HG02571 (cell line): ENCODE data around the gene GSTK1.
A peak's percentile ranks its signal among the peaks of the same experiment; 100 is the strongest.
"Not testable (repeated sequence)": the region's sequence is repeated elsewhere in the genome, so short reads cannot be mapped to it uniquely, and the experiment has no call there.

Source experiments
- ATAC-seq: cut with Tn5 transposase; IDR thresholded peaks from one replicate; pipeline ENCODE4 v1.9.1; 2021; ENCODE audit warnings: mild to moderate bottlenecking, moderate library complexity; ENCODE audit not compliant: unreplicated experiment

The GSTK1 gene

DNA sequence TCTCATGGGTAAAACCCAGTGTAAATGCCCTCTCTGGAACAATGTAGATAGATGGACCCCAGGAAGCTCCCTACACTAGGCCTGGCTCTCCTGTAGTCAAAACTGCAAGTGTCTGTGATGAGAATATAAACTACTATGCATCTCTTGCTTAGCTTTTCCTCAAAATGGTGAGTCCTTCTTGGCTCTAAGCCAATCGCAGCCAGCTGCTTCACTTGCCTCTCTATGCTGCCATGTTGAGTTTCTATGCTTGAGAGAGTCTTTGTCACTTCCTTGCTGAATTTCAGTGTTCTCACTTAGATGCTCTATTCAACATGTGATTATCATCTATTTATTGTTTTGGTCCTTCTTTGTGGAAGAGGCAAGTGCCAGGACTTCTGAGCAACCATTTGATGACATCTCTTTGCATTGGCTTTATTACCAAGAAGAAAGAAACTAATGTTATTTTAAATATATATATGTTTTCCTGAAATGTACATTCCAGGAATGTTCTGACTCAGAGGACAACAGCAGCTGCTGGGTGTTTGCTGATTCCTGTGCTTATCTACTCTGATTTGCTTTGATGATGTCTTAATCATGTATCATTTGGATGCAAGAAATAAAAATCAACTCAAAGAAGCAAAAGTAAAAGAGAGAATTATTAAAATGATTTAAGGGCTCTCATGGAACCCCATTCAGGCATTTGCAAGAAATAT is 24.8 kb upstream of the GSTK1 start:
- ATAC-seq, result no peak

DNA sequence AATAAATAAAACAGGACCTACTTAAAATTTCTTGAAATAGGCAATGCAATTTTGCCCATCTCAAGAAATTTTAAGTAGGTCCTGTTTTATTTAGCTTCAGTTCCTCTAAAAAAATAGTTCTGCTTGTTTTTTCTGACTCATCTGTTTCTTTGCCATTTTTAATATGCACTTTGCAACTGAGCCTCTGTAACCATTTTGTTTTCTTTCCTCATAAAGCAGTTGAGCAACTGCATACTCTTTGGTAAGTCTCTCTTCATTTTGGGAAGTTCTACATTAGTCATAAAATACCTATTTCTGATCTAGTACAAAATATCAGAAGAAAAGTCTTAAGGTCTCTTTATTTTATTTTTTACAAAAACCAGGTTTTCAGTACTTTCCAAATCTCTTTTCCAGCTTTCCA is 23.4 kb upstream of the GSTK1 start:
- ATAC-seq, result no peak

DNA sequence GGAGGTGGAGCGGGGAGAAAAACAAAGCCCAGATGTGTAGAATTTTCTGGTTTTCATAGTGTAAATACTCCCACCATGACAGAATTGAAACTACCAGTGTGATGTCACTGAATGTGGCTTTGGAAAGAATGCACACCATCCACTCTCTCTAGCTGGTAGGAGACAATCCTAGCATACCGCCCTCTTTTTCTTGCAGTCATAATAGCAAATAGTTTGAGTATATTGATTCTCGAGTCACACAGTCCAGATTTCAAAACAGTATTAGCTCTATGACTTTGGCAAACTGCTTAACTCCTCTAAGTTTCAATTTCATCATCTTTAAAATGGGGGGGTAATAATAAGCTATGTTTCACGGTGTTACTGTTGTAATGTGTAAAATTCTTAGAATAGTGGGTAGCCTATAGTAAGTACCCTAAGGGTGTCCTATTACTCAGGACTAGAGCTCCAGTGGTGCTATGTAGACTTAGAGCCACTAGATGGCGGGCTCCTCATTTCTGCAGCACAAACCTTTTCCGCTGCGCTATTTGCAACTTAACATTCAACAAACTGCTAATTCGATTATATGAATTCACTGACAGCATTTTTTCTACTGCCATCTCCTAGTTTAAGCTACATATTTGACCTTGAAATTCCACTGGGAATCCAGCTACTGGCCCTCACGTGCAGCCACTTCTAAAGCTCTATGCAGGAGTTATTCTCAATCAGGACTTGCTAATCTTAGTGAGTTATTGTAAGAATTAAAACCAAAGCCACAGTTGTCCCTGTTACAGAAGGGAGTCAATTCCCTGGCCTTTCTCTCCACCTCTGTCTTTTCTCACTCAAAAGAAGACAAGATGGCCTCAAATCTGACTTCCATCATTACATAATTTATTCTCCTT is 22.7 kb upstream of the GSTK1 start:
- peak; percentile 91 for ATAC-seq

DNA sequence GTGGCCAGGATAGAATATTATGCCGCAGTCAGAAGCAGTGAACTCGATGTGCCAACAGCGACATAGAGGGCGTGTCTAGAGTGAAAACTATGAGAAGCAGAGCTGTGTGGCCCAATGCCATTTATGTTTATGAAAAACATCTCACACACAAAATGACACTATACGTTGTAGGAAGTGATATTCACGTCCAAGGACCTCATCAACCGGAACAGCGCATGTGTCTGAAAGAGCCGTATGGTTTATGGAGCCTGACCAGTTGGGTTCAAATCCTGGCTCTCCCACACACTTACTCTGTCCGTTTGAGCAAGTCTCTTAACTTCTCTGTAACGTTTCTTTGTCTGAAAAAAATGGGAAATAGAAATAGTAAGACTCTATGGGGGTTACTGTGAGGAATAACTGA is 20.9 kb upstream of the GSTK1 start:
- no peak for ATAC-seq

DNA sequence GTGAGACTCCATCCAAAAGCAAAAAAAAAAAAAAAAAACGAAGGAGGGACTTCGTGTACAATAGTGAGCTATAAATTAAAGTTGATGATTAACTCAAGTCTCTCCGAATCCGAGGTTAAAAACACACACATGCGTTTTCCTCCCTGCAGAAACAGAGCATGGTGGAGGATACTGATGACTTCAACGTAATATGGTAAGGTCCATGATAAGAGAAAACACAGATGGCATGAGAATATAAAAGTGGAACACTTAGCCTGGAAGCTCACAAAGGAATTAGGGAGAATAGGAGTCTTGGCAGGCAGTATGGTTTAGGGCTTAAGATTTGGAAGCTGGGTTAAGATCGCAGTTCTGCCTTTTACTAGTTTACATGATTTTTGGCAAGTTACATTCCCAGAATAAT is 20.1 kb upstream of the GSTK1 start:
- ATAC-seq, result no peak

DNA sequence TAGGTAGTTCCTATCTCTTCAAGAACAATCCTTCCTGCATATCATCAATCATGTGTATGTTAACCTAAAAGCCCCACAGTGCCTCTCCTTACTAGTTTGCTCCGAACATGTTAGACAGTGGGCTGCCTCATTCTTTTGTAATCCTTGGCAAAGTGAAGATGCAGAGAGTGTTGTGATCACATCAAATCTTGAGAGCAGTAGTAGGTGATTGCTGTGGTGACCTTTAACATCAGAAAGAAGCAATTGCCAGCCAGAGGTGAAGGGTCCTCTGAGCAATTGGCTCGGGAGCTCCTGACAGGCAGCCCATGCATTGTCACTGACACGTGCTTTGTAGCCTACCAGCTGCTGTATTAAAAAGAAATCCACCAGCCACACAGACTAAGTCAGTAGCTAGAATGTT is 19.6 kb upstream of the GSTK1 start:
- ATAC-seq, result no peak

DNA sequence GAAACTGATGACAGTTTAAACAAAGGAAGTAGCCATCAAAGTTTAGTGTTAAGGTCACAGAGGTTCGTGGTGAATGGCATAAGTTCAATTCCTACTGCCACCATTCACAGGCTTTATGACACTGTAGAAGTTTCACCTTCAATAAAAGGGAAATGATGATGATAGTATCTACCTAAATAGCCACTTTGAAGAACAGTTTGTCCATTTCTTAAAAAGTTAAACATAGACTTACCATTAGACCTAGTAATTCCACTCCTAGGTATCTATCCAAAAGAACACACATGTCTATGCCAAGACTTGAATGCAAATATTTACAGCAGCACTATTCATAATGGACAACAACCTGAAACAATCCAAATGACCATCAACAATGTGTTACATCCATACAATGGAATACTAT is 18.9 kb upstream of the GSTK1 start:
- no peak for ATAC-seq

DNA sequence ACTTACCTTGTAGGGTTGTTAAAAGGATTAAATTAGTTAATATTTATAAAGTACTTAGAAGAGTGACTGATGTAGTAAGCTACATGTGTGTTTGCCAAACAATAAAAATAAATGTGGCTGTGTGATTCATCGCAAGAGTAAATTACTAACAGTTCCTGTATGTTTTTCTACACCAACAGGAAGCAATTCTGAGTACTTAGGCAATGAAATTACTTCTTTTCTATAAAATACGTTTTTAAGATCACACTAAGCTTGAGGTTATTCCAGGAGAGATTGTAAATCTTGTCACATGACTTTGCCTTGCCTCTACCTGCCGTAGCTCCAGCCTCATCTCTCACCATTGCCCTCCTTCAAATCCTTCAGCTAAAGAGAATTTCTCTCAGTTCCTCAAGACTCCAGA is 18.1 kb upstream of the GSTK1 start:
- ATAC-seq, result no peak

DNA sequence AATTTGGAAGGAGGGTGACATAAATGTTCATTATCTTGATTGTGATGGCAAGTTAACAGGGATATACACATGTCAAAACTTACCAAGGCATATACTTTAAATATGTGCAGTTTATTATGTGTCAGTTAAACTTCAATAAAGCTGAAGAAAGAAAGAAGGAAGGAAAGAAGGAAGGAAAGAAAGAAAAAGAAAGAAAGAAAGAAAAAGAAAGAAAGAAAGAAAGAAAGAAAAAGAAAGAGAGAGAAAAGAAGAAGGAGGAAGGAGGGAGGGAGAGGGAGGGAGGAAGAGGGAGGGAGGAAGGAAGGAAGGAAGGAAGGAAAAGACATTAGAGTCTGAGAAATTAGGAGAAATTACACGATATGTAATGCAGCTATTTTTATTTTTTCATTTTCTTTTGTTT is 15.9 kb upstream of the GSTK1 start:
- ATAC-seq, result no peak

DNA sequence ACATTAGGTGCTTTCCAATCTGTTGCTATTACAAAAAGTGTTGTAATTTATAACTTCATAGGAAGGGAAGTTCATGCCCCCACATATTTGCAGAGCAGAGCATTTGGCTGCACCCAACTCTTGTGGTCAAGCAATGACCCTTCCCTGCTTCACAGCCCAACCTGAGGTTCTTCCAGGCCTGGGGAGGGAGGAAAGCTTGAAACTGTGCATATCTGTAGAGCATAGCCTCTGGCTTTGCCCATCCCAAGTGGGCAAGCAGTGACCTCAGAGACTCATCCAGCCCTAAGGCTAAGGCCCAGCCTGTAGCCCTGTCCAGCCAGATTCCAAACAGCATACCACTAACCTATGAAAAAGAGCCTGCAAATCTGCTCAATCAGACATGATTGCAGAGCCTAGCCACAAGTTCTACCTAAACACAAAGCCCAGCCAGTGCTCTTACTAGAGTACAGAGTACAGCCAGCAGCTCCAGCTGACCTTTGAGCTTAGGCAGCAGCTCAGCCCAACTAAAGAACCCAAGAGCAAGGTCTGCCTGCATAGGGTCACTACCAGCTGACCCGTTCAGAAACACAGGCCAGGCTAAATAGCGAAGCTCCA is 14.4 kb upstream of the GSTK1 start:
- no peak for ATAC-seq

DNA sequence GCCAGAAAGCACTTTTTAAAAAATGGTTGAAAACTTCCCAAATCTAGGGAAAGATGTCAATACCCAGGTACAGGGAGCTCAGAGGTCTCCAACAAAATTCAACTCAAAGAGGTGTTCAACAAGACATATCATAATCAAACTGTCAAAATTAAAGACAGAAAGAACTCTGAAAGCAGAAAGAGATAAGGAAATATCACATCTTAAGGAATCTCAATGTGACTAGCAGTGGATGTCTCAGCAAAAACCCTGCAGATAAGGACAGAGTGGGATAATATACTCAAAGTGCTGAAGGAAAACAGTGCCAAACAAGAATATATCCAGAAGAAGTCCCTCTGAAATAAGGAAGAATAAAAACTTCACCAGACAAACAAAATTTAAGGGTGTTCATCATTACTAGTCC is 13.0 kb upstream of the GSTK1 start:
- no peak for ATAC-seq

DNA sequence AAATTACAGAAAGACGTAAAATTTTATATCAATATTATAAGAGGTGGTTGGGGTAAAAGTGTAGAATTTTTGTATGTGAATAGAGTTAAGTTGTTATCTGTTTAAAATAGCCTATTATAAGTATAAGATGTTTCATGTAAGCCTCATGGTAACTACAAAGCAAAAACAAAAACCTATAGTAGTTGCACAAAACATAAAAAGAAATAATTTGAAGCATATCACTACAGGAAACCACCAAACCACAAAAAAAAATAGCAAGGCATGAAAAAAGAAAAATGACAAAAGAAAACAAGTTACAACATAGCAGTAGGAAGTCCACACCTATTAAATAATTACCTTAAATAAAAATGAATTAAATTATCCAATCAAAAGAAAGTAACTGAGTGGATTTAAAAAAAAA is 12.4 kb upstream of the GSTK1 start:
- no peak for ATAC-seq

DNA sequence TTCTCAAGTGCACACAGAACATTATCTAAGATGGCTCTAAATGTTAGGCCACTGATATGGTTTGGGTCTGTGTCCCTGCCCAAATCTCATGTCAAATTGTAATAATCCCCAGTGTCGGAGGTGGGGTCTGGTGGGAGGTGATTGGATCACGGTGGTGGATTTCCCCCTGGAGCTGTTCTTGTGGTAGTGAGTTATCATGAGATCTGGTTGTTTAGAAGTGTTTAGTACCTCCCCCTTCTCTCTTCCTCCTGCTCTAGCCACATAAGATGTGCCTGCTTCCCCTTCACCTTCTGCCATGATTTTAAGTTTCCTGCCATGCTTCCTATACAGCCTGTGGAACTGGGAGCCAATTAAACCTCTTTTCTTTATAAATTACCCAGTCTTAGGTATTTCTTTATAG is 11.2 kb upstream of the GSTK1 start:
- no peak for ATAC-seq

DNA sequence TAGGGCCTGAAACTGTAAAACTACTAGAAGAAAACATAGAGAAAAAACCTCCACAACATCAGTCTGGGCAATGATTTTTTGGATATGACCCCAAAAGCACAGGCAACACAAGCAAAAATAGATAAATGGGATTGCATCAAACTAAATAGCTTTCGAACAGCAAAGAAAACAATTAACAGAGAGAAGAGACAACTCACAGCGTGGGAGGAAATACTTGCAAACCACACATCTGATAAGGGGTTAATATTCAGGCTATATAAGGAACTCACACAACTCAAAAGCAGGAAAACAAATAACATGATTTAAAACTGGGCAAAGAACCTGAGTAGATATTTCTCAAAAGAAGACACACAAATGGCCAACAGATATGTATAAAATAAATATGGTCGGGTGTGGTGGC is 7.7 kb upstream of the GSTK1 start:
- ATAC-seq, result no peak

DNA sequence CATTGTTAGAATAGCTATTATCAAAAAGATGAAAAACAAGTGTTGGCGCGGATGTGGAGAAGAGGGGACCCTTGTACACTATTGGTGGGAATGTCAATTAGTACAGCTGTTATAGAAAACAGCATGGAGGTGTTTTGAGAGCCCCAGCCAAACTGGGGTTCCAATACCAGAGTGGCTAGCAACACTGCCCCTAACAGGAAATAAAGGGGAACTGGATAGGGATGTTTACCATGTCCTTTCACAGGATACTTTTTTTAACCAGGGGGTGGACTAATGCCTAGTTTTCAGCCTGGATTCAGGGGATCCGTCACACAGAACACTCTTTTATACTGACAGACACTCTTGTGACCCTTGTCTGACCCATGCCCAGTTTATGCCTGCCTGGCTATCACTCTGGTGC is 6.9 kb upstream of the GSTK1 start:
- no peak for ATAC-seq

DNA sequence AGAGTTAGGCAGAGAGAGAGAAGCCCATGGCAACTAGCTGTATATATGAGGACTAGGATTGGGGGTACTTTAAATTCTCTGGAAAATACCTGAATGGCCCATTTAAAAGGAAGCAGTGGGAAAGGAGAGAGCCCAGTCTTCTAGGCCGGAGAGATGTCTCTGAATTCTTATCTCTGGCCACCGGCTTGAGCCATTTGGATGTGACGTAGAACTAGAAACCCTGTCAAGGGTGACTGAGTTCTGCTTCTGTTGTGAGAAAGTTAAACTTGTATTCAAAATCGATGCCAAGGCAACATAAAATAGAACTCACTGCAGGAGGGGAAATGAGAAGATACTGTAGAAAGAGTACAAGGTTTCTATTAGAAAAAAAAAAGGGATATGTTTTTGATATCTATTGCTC is 6.3 kb upstream of the GSTK1 start:
- peak; percentile 76 for ATAC-seq

DNA sequence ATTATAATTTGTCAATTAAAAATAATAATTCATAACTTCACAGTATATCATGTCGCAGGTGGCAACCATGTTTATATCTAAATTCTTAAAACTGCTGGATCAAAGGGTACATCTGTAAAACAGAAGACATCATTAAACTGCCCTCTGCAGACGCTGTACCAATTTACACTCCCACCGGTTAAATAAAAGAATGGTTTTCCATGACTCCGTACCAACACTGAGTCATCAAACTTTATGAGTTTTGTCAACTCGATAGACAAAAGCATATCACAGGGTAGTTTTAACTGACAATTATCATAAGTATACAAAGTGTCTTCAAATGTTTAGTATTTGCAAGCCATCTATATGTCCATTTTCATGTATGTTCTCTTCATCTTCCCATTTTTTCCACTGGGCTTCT is 5.7 kb upstream of the GSTK1 start:
- no peak for ATAC-seq

DNA sequence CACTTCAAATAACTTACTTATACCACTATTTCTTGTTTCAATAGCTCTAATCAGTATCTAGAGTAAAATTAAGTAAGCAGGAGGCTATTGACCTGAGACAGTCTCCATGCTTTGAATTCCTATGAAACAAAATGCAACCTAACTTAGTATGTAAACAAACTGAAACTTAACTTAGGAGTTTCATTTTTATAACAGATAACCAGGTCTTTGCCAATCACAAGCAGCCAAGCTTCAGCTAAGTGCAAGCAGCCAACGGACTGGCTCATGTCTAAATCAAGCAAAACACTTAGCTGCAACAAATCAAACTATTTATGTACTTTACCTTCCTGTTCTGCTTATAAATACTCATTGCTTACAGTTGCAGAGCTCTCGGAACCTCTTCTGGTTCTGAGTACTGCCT is 4.4 kb upstream of the GSTK1 start:
- peak; percentile 25 for ATAC-seq

DNA sequence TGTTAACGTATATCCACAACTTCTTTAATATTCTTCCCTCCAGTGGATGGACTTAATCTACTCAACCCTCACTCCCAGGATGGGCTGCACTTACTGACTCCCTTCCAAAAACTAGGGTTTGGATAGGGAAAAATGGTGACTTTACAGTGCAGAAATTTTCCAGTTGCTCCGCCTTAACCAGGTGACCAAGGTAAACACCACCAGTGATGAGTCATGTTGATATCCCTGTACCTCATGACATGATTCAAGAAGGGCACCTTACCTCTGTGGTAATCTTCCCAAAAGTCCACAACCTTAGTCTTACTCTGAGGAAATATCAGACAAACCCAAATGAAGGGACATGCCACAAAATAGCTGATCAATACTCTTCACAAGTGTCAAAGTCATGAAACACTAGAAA is 3.5 kb upstream of the GSTK1 start:
- no peak for ATAC-seq

DNA sequence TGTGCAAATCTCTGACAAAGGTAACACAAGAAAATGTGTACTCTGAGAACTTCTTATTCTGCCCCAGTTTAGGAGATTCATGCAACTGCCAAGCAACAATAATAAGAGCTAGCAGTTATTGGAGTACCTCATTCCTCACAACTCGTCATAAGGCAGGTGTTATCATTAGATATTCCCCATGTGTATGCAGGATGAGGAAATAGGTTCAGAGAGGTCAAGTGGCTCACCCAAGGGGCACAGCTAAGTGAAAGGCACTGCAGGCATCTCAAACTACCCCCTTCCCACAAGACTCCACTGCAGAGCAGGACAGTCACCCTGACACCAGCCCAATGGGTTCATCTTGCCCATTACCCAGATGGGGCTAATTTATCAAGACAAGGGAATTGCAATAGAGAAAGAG is 1.3 kb upstream of the GSTK1 start:
- no peak for ATAC-seq

DNA sequence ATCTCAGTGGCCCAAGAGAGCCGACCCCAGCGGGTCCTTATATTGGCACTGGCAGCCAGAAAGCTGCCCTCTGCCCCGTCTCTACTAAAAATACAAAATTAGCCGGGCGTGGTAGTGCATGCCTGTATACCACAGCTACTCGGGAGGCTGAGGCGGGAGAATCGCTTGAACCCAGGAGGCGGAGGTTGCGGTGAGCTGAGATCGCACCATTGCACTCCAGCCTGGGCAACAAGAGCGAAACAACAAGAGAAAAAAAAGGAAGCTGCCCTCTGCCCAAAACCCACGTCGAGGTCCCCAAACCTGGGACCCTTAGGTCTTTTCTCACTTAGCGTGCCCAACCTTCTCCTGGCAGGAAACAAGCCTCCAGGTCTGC is 941 bp downstream of the GSTK1 start:
- ATAC-seq, result not testable (repeated sequence)

DNA sequence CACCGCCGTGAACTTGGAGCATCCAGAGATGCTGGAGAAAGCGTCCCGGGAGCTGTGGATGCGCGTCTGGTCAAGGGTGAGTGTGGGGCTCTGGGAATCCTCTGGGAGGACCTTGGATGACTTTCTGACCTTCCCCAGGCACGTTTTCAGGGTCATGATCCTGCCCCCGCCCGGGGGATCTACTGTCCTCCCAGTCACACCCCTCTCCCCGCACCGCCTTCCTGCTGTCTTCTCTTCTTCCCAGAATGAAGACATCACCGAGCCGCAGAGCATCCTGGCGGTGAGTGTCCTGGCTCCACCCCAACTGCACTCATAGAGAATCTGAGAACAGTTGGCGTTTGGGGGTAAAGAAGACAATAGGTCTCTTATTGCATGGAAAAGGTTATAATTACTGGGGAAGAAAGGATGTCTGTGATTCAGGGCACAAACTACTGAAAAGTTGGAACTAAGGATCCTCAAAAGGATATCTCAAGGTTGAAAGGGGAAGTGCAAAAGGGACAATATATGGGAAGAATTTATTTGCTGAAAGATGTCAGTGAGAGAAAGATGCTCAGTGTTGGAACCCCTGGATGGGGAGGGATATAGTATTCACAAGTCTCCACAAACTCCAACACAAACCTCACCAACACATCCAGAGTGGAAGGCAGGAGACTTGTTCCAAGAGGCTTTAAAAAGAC is 1.9 kb downstream of the GSTK1 start:
- no peak for ATAC-seq
